ENCODE measurements around the gene ARHGAP5. TPM values are rescaled to one million over a fixed set of nuclear protein-coding genes. Genes with fewer than 3 reads are reported as not detected.

The ARHGAP5 gene
- total RNA-seq, 1 donor from 2014 or later = 26.9 TPM

- Mint-ChIP-seq H3K9me3 (no peaks in the 10 kb centered on the region), H3K4me1 (peaks cover 29% of the 10 kb centered on the region), H3K27ac (no peak overlapping the region), H3K27me3 (peaks cover 30% of the 10 kb centered on the region), H3K36me3 (ENCODE audit: low read depth) (no peaks in the 10 kb centered on the region), H3K4me3 (no peak overlapping the region)
- no peak for DNase-seq
- intact Hi-C loops (cut with micrococcal nuclease) = loop anchor here (10.0 kb wide), 1 partner anchor 1652 kb away; the partner anchor contains the start of gene G2E3
Observed at GRCh38 chr14:32206552-32206951, 129.4 kb downstream of the ARHGAP5 start.

GRCh38 chr14:32208490-32208889 lies 131.4 kb downstream of the ARHGAP5 start:
- no peak overlapping the region for H3K27ac Mint-ChIP-seq
- no peak overlapping the region for H3K4me3 Mint-ChIP-seq
- intact Hi-C loops (cut with micrococcal nuclease) = loop anchor here (10.0 kb wide), 1 partner anchor 1654 kb away; the partner anchor contains the start of gene G2E3
- peaks cover 13% of the 10 kb centered on the region for H3K4me1 Mint-ChIP-seq
- H3K27me3 Mint-ChIP-seq = peaks cover 30% of the 10 kb centered on the region
- DNase-seq = no peak
- H3K36me3 Mint-ChIP-seq (ENCODE audit: low read depth) = no peaks in the 10 kb centered on the region
- no peaks in the 10 kb centered on the region for H3K9me3 Mint-ChIP-seq

Other genes starting within 250 kb of the ARHGAP5 start
- not detected in 2 replicates for gene RNU6-7, start 124.7 kb downstream of the ARHGAP5 start, total RNA-seq
- not detected in 2 replicates for gene RNU6-8, start 126.0 kb downstream of the ARHGAP5 start, total RNA-seq

Measured in activated CD4-positive, alpha-beta T cell treated with anti-CD3 and anti-CD28 coated beads, Interleukin-2, amount 10 ng/mL, durations not matched to agents 24 days and 14 days (primary cell).